Upper lobe of left lung (tissue), 4 donors: ENCODE results near the gene LIPA.

Experiments used
- CTCF ChIP-seq, 6 experiments: fragments of 450-650 bp in 4 of 6; fragments of 200-600 bp in 2 of 6; sonication (generic) in 2 of 6; IDR thresholded peaks; one replicate each; pipeline ENCODE4 v1.5.1; 2016 to 2019; ENCODE audit warnings: antibody characterized with exemption in 6 of 6
- EP300 ChIP-seq, 4 donors: sonication (generic); formaldehyde crosslinking; IDR thresholded peaks; one replicate each; pipeline ENCODE4 v1.5.1; 2017; ENCODE audit warnings: antibody characterized with exemption in 4 of 4, control low read depth in 2 of 4
- POLR2A ChIP-seq, 4 donors: fragments of 450-650 bp; IDR thresholded peaks; one replicate each; pipeline ENCODE4 v1.5.1; 2016 to 2017; ENCODE audit warnings: antibody characterized with exemption in 4 of 4, mild to moderate bottlenecking in 2 of 4
- POLR2AphosphoS5 ChIP-seq, 2 donors: sonication (generic); formaldehyde crosslinking; IDR thresholded peaks; one replicate each; pipeline ENCODE4 v1.5.1; 2017; ENCODE audit warnings: antibody characterized with exemption in 2 of 2

GRCh38 chr10:89217057-89217990, 34.3 kb downstream of the LIPA start:
- TF ChIP-seq CTCF (IDR thresholded peaks at IDR 0.05) (peak; percentile 43 to 77 (median 67)), POLR2A (IDR thresholded peaks at IDR 0.05) (no peak), EP300 (IDR thresholded peaks at IDR 0.05) (no peak), POLR2AphosphoS5 (IDR thresholded peaks at IDR 0.05) (no peak)
